Measurements from ENCODE around the gene TAS1R1.

DNA sequence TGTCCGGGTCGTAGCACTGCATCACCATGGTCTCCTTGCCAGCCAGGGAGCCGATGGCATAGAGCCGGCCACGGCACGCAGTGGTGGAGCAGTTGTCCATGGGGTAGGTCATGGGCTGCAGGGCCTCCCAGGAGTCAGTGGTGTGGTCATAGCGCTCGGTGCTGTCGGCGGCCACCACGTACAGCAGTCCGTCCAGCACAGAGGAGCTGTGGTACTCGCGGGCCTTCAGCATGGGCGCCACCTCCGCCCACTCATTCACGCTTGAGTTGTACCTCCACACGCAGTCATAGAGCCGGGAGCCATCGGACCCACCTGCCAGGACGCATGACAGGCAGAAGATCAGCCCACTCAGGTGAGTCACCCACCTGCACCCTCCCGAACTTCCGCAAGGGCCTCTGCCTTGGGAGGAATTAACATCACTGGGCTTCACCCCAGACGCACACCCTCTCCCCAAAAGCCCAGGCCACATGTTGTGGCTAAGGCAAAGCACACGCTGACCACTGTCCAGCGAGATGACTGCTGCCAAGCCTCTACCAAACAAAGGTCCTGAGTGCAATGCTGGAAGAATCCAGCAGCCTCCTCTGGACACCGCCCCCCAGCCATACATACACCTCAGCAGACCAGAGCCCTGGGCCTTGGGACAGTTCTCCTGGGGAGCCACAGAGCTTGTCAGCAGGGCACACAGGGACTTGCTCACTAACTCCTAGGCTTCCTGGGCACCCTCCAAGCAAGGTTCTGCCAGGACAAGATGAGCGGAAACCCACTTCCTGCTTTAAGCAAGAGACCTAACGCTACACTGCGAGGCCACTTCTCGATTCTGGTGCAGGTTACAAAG is 44.3 kb downstream of the TAS1R1 start:
- TF ChIP-seq, protein P1, sequence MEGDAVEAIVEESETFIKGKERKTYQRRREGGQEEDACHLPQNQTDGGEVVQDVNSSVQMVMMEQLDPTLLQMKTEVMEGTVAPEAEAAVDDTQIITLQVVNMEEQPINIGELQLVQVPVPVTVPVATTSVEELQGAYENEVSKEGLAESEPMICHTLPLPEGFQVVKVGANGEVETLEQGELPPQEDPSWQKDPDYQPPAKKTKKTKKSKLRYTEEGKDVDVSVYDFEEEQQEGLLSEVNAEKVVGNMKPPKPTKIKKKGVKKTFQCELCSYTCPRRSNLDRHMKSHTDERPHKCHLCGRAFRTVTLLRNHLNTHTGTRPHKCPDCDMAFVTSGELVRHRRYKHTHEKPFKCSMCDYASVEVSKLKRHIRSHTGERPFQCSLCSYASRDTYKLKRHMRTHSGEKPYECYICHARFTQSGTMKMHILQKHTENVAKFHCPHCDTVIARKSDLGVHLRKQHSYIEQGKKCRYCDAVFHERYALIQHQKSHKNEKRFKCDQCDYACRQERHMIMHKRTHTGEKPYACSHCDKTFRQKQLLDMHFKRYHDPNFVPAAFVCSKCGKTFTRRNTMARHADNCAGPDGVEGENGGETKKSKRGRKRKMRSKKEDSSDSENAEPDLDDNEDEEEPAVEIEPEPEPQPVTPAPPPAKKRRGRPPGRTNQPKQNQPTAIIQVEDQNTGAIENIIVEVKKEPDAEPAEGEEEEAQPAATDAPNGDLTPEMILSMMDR (IDR thresholded peaks at IDR 0.05; ENCODE audit: borderline replicate concordance, extremely low read depth, low read length, poor library complexity, severe bottlenecking) = no peak
- no peak for TF ChIP-seq EZH2 (IDR thresholded peaks at IDR 0.05; ENCODE audit: borderline replicate concordance, low read depth, low read length, severe bottlenecking)

All from DND-41 (cell line).